Adrenal gland (tissue), 12 donors: Measurements from ENCODE around the gene ARHGAP12. TPM values are rescaled to one million over a fixed set of nuclear protein-coding genes. Genes with fewer than 3 reads are reported as not detected.

ENCODE experiments used
- DNase-seq, 7 donors: peaks; one replicate each; pipeline ENCODE4 v3.0.0-alpha.2; 2019 to 2020
- H3K27ac ChIP-seq, 5 donors: fragments of 200-600 bp; sonication (generic) in 4 of 5; 1 replicate in 3 of 5; 2 replicates in 2 of 5; pipeline versions ENCODE4 v1.5.1 to v1.8.0; 2016 to 2020; ENCODE audit warnings: mild to moderate bottlenecking in 1 of 5
- H3K27me3 ChIP-seq: fragments of 200-600 bp; 2 replicates; pipeline ENCODE4 v1.8.0; 2021
- H3K36me3 ChIP-seq, 2 donors: fragments of 200-600 bp; replicated peaks in 1 of 2; 1 replicate in 1 of 2; 2 replicates in 1 of 2; pipeline versions ENCODE4 v1.5.1 to v1.8.0; 2018 to 2022
- H3K4me1 ChIP-seq, 2 donors: fragments of 200-600 bp; replicated peaks in 1 of 2; 1 replicate in 1 of 2; 2 replicates in 1 of 2; pipeline versions ENCODE4 v1.5.1 to v1.8.0; 2018 to 2021
- H3K4me3 ChIP-seq, 4 donors: fragments of 200-600 bp; sonication (generic) in 3 of 4; one replicate each; pipeline ENCODE4 v1.5.1; 2016 to 2018
- H3K9me3 ChIP-seq, 3 donors: fragments of 200-600 bp; sonication (generic) in 1 of 3; replicated peaks in 1 of 3; 1 replicate in 2 of 3; 2 replicates in 1 of 3; pipeline versions ENCODE4 v1.5.1 to v1.8.0; 2016 to 2021
- POLR2A ChIP-seq, 2 donors: fragments of 450-650 bp; IDR thresholded peaks; one replicate each; pipeline ENCODE4 v1.6.1; 2017; ENCODE audit warnings: antibody characterized with exemption in 2 of 2, mild to moderate bottlenecking in 2 of 2, moderate library complexity in 1 of 2
- WGBS, 4 donors: extraction: QIAGEN DNeasy Blood & Tissue Kit in 2 of 4; methylation state at CpG; one replicate each; pipeline versions ENCODE4 v1.1.5 to v1.1.7; 2013 to 2017; 5-methylcytosine and 5-hydroxymethylcytosine counted together
- intact Hi-C, 2 donors: fragments of 100-400 bp; cut with DNase I; formaldehyde crosslinking; loops; one replicate each; pipeline versions ENCODE4 v1.14.1 to v1.15.0; 2022 to 2023
- polyA plus RNA-seq, 3 donors: library from polyadenylated mRNA; stranded (reverse); fragments of 200-250 nt in 2 of 3; fragments of 350-450 nt in 1 of 3; fragmentation: Illumina TruSeq in 1 of 3; extraction: RNeasy Lipid Tissue Mini Kit (QIAGEN cat#74804) in 1 of 3; gene quantifications; one replicate each; pipeline ENCODE4 v1.2.3, GENCODE V29; 2013 to 2014
- total RNA-seq, 9 donors: library from RNA; depleted of rRNA in 4 of 9; stranded (reverse); fragments of >200 nt in 4 of 9; fragments of 120-200 nt in 1 of 9; fragmentation: NEBNext Ultra II Directional in 1 of 9; extraction: Animal tissue kit (Norgen Biotek cat#: 25700) in 1 of 9; gene quantifications; one replicate each; pipeline versions ENCODE4 v1.1.0 to v1.2.4, GENCODE V29; 2013 to 2023
- TF ChIP-seq, protein P1 (sequence below), 6 experiments: fragments of 450-650 bp in 4 of 6; fragments of 200-600 bp in 2 of 6; sonication (generic) in 1 of 6; IDR thresholded peaks; 1 replicate in 5 of 6; 2 replicates in 1 of 6; pipeline versions ENCODE4 v1.5.1 to v1.8.0; 2016 to 2021; ENCODE audit warnings: antibody characterized with exemption in 6 of 6, mild to moderate bottlenecking in 2 of 6, moderate library complexity in 1 of 6
- donor health status: healthy with polysubstance abuse.
- donor health status: Bipolar disorder and iron deficiency.
- donor health status: DM: yes; HTN: yes; CAD: no.
- donor health status: DM: no; HTN: no; CAD: no.
- donor health status: DM: no; HTN: no; CAD: no.
- donor health status: DM: yes; HTN: yes; CAD: no.

ARHGAP12 gene
- total and polyA plus RNA-seq, 12 donors, result 26.7 to 88.6 (median 38.1) TPM

DNA sequence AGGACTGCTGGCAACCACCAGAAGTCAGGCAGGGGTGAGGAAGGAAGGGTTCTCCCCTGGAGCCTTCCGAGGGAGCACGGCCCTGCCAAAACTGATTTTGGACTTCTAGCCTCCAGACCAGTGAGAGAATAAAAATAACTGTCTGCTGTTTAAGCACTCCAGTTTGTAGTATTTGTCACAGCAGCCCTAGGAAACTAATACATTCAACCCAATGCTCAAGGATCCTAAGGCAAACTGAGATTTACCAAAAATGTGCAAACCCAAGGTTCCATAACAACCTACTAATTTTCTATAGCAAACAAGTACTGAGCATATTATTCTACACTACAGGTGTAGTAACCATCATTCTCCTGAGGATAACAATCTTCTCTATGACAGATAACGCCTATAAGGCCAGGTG, 18.6 kb downstream of the ARHGAP12 start:
- intact Hi-C loops, result no loop called here
- H3K36me3 ChIP-seq, result no peaks in the 10 kb centered on the region
- no peak for DNase-seq
- no peak overlapping the region for H3K27ac ChIP-seq
- no peak overlapping the region for H3K4me3 ChIP-seq
- H3K4me1 ChIP-seq, result peaks cover 4 to 39% of the 10 kb centered on the region in 2 donors
- no peaks in the 10 kb centered on the region for H3K9me3 ChIP-seq
- H3K27me3 ChIP-seq, result no peaks in the 10 kb centered on the region
- 93 to 97% (median 96%) methylated on average over 3 of the region's 3 CpGs for WGBS, 4 donors
- TF ChIP-seq, protein P1, sequence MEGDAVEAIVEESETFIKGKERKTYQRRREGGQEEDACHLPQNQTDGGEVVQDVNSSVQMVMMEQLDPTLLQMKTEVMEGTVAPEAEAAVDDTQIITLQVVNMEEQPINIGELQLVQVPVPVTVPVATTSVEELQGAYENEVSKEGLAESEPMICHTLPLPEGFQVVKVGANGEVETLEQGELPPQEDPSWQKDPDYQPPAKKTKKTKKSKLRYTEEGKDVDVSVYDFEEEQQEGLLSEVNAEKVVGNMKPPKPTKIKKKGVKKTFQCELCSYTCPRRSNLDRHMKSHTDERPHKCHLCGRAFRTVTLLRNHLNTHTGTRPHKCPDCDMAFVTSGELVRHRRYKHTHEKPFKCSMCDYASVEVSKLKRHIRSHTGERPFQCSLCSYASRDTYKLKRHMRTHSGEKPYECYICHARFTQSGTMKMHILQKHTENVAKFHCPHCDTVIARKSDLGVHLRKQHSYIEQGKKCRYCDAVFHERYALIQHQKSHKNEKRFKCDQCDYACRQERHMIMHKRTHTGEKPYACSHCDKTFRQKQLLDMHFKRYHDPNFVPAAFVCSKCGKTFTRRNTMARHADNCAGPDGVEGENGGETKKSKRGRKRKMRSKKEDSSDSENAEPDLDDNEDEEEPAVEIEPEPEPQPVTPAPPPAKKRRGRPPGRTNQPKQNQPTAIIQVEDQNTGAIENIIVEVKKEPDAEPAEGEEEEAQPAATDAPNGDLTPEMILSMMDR (IDR thresholded peaks at IDR 0.05), result no peak
- no peak for TF ChIP-seq POLR2A (IDR thresholded peaks at IDR 0.05)

DNA sequence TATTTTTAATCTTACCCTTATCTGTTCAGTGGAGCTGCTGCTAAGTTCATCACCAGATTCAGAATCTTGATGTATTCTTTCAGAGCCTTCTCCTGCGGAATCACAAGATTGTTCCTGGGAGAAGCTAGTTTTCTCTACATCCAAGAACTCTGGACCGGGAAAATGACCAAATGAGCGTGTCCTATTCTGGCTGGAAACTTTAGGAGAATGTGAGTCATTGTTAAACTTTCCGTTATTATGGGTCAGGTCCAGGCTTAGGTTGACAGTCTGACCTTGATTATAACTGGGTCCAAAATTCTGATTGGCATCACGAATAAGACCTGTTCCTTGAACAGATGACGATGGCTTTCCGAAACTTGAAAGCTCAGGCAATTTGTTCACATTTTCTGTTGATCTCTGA, 20.5 kb downstream of the ARHGAP12 start:
- TF ChIP-seq POLR2A (IDR thresholded peaks at IDR 0.05), result no peak
- TF ChIP-seq, protein P1 (IDR thresholded peaks at IDR 0.05), result no peak
- WGBS, 4 donors, result 43 to 58% (median 47%) methylated on average over 7 of the region's 7 CpGs
- Histone ChIP-seq H3K9me3 (no peaks in the 10 kb centered on the region), H3K4me1 (peaks cover 0 to 27% of the 10 kb centered on the region in 2 donors), H3K27me3 (no peaks in the 10 kb centered on the region), H3K4me3 (no peak overlapping the region), H3K27ac (peak overlapping the region in 4 of 5 donors; percentile 11 to 68 (median 59)), H3K36me3 (no peaks in the 10 kb centered on the region)
- DNase-seq, result peak in 4 of 7 donors; percentile 43 to 71 (median 50)
- intact Hi-C loops, result no loop called here

DNA sequence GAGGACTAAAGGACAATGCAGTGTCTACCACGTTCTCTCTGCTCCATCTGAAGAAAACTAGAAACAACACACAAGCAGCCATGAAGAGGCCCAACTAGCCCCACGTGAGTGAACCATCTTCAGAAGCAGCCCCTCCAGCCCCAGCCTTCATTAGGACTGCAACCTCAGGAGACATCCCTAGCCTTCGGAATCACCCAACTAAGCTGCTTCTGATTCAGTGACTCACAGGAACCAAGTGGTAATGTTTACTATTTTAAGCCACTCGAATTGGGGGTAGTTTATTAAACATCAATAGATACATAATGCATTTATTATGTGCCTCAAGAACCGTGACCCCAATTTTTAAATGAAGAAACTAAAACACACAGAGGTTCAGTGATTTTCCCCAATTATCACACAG, 22.6 kb downstream of the ARHGAP12 start:
- intact Hi-C loops, result no loop called here

DNA sequence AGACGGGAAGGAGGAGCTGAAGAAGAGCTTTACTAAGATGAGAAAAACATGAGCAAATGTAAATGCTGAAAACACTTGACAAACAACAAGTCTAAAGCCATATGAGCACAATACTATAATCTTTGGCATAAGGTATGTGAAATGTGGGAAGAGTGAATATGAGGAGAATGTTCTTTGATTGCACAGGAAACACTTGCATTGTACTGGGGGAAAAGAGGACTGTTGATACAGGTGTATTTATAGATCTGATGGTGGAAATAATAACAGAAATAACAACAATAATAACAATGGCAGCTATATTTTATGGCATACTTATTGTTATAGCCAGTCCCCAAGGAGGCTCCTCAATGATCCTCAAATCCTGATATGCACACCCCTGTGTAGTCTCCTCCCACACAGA, 23.0 kb downstream of the ARHGAP12 start:
- Histone ChIP-seq H3K27me3 (no peaks in the 10 kb centered on the region), H3K36me3 (no peaks in the 10 kb centered on the region), H3K9me3 (no peaks in the 10 kb centered on the region), H3K4me3 (no peak overlapping the region), H3K4me1 (peaks cover 0 to 13% of the 10 kb centered on the region in 2 donors), H3K27ac (no peak overlapping the region)
- no peak for DNase-seq
- intact Hi-C loops, result no loop called here
- WGBS, 4 donors, result 82 to 94% (median 92%) methylated on average over 1 of the region's 1 CpG
- TF ChIP-seq, protein P1 (IDR thresholded peaks at IDR 0.05), result no peak

More for the DNA sequence above, 22.6 kb downstream of the ARHGAP12 start:
- TF ChIP-seq POLR2A (IDR thresholded peaks at IDR 0.05), result no peak
- TF ChIP-seq, protein P1 (IDR thresholded peaks at IDR 0.05), result no peak
- 69 to 74% (median 72%) methylated on average over 5 of the region's 5 CpGs for whole genome bisulfite sequencing, 4 donors
- Histone ChIP-seq H3K36me3 (no peaks in the 10 kb centered on the region), H3K9me3 (no peaks in the 10 kb centered on the region), H3K27ac (no peak overlapping the region), H3K27me3 (no peaks in the 10 kb centered on the region), H3K4me3 (no peak overlapping the region), H3K4me1 (peaks cover 0 to 13% of the 10 kb centered on the region in 2 donors)
- DNase-seq, result no peak
